ENCODE data around the gene PXDC1. TPM values are rescaled to one million over a fixed set of nuclear protein-coding genes. Genes with fewer than 3 reads are reported as not detected.

PXDC1 gene
- total RNA-seq, 4 donors from 2014 or later = 106 to 205 (median 122) TPM

DNA sequence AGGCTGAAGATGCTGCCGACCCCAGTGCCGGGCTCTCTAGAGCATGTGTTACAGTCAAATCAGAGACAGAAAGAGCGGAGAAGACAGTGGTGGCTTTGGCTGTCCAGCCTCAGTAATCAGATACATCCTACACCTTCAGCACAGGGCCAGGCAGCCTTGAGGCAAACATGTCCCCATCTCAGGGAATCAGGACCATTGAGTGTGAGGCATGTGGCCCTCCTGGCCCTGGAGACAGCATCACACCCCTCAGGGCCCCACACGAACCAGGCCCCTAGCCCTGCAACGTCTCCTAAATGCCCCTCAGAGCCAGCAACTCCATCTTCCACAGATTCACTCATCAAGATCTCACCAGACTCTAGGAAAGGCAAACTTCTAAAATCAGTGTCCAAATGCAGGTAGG lies 24.5 kb downstream of the PXDC1 start:
- TF ChIP-seq, protein P1, sequence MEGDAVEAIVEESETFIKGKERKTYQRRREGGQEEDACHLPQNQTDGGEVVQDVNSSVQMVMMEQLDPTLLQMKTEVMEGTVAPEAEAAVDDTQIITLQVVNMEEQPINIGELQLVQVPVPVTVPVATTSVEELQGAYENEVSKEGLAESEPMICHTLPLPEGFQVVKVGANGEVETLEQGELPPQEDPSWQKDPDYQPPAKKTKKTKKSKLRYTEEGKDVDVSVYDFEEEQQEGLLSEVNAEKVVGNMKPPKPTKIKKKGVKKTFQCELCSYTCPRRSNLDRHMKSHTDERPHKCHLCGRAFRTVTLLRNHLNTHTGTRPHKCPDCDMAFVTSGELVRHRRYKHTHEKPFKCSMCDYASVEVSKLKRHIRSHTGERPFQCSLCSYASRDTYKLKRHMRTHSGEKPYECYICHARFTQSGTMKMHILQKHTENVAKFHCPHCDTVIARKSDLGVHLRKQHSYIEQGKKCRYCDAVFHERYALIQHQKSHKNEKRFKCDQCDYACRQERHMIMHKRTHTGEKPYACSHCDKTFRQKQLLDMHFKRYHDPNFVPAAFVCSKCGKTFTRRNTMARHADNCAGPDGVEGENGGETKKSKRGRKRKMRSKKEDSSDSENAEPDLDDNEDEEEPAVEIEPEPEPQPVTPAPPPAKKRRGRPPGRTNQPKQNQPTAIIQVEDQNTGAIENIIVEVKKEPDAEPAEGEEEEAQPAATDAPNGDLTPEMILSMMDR (IDR thresholded peaks at IDR 0.05) = no peak
- DNase-seq (ENCODE audit: low spot score) = no peak
- no peak for ATAC-seq (ENCODE audit: low FRiP score)

DNA sequence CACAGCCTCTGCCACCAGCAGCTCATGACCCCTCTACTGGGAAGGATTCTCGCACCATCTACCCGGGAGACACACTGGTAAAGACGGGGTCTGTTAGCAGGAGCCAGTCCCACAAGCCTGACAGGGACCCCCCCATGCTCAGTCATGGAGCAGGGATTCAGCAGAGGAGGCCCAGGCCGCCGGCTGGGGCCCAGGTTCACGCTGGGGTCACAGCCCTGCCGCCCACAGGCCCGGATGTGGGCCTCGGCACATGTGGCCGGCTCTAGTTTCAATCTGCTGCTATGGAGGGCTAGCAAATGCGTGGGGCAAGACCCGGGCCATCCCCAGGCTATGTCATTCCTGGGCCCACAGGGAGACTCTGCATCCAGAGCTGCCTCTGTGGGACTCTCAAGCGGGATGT lies 25.1 kb downstream of the PXDC1 start:
- DNase-seq (ENCODE audit: low spot score) = no peak
- no peak for ATAC-seq (ENCODE audit: low FRiP score)
- TF ChIP-seq, protein P1 (IDR thresholded peaks at IDR 0.05) = no peak

DNA sequence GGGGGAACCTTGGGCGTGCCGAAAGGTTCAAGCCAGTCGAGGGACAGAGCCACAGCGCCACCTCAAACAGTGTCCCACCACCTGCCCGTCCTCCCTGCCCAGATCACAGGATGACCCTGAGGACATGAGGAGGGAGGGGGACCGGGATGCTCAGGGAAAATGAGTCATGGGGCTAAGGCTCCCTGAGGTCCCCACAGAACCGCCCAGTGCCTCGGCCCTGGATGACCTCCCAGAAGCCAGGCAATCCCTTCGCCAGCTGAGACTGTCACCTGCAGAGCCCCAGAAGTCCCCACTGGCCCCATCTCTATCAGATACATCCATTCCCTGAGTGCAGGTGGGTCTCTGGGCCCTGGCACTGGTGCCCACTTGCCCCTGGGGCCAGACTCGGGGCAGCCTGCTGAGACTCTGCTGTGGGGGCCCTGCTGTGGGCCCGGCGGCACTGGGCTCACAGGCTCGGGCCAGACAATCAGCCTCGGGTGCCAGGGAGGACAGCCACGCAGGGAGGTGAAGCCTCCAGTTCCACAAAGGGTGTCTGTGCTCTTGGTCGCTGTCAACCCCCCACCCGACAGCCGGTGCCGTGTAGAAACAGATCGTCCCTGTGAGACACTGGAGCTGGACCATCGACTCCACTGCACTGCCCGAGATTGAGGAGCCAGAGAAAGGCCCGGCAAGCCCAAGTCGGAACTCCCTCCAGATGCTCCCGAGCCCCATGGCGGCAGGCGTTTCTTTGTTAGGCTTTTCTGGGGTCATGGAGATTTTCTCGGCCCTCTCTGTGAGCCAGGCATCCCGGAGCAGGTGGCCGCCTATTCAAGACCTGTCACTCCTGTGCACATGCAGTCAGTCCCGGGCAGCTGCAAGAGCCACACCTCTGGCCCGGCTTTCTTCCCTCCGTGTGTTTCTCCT lies 26.1 kb downstream of the PXDC1 start:
- DNase-seq (ENCODE audit: low spot score) (no peak), ATAC-seq (ENCODE audit: low FRiP score) (peak; percentile 4)
- TF ChIP-seq, protein P1 (IDR thresholded peaks at IDR 0.05) = no peak

DNA sequence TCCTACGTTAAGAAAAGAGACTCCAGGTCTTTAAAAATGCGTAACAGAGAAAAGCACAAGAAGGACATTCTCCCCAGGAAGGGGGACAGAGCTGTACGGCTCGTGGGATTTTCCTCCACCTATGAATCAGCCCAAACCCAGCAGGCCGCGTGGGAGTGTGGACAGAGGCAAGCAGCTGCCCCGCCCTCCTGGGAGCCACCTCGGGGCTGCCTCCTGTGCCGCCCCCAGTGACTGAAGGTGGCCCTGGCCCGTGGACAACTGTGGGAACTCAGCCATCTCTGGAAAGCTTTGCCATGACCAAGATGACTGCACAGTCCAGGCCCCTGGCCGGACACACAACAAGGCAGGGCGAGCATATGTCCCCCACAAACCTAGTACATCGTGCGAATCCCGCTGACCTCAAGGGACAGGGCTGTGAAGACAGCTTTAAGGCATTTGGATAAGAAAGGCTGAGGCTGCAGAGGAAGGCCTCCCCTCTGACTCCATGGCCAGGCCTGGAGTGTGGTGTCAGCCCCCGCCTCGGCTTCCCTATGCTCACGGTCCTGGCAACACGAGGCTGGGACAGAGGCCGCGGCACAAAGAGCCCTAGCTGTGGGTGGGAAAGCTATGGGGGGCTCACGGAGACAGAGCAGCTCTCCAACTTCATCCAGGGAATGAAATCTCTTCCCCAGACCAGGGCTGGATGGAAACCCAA lies 26.9 kb downstream of the PXDC1 start:
- DNase-seq (ENCODE audit: low spot score) (no peak), ATAC-seq (ENCODE audit: low FRiP score) (peak; percentile 26)
- TF ChIP-seq, protein P1 (IDR thresholded peaks at IDR 0.05) = no peak

DNA sequence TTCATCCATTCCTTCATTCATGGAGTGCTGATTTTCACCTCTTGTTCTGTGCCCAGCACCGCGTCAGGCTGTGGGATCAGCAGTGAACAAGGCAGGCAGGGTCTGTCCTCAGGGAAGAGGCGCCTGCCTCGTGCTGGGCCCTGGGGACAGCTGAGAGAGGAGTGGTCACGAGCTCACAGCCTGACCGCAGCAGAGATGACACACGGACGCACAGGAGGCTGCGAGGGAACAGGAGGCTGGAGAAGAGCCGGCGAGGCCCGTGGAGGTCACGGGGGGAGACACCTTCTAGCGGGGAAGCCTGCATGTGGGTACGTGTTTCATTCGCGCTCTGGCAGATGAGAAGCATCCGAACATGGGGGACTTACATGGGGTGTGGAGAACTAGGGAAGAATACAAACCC lies 27.5 kb downstream of the PXDC1 start:
- ATAC-seq (ENCODE audit: low FRiP score) (no peak), DNase-seq (ENCODE audit: low spot score) (no peak)
- TF ChIP-seq, protein P1 (IDR thresholded peaks at IDR 0.05) = no peak

DNA sequence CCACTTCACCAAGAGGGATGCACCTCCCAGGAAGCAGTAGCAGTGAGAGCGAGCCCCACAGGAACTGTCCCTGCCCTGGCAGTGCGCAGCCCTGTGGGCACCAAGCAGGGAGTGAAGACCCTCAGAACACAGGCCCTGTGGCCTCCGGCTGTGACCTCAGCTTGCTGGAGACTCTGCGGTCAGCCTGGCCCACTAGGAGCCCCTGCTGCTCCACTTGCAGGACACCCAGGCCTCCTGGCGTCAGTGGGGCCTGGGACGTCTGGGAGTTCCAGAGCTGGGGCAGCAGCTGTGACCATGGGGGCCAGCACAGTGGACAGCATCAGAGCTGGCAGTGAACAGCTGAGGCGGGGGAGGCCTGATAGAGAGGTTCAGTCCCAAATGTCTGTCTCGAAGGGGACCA lies 28.3 kb downstream of the PXDC1 start:
- ATAC-seq (ENCODE audit: low FRiP score) (no peak), DNase-seq (ENCODE audit: low spot score) (no peak)
- TF ChIP-seq, protein P1 (IDR thresholded peaks at IDR 0.05) = no peak

Measured in omental fat pad (tissue), 4 donors.